Fibroblast of skin of right quadriceps (primary cell): ENCODE data around the gene CREM.

Experiments
- DNase-seq: peaks from one replicate; pipeline ENCODE4 v3.0.0-alpha.2; 2013

The CREM gene

GRCh38 chr10:35136263-35136815 is 9.7 kb downstream of the CREM start:
- no peak for DNase-seq

- no peak for DNase-seq
Measured at GRCh38 chr10:35140126-35140525, 13.5 kb downstream of the CREM start.

- DNase-seq: no peak
Measured at GRCh38 chr10:35140727-35141126, 14.1 kb downstream of the CREM start.

- no peak for DNase-seq
Measured at GRCh38 chr10:35150308-35150707, 23.7 kb downstream of the CREM start.

- no peak for DNase-seq
Measured at GRCh38 chr10:35152992-35153391, 26.3 kb downstream of the CREM start.

GRCh38 chr10:35153716-35154115 is 27.1 kb downstream of the CREM start:
- no peak for DNase-seq

GRCh38 chr10:35160743-35161142 is 34.1 kb downstream of the CREM start:
- no peak for DNase-seq

GRCh38 chr10:35161906-35162305 is 35.3 kb downstream of the CREM start:
- no peak for DNase-seq

GRCh38 chr10:35165136-35165535 is 38.5 kb downstream of the CREM start:
- no peak for DNase-seq

- DNase-seq: no peak
Measured at GRCh38 chr10:35165811-35166210, 39.2 kb downstream of the CREM start.

- no peak for DNase-seq
Measured at GRCh38 chr10:35166607-35167006, 40.0 kb downstream of the CREM start.

GRCh38 chr10:35167342-35167741 is 40.7 kb downstream of the CREM start:
- DNase-seq: no peak

GRCh38 chr10:35172146-35172545 is 45.5 kb downstream of the CREM start:
- DNase-seq: no peak

- DNase-seq: peak; percentile 47
Measured at GRCh38 chr10:35172574-35172973, 45.9 kb downstream of the CREM start.

GRCh38 chr10:35178331-35178730 is 51.7 kb downstream of the CREM start:
- DNase-seq: no peak

- DNase-seq: no peak
Measured at GRCh38 chr10:35182631-35183510, 56.2 kb downstream of the CREM start.

- DNase-seq: no peak
Measured at GRCh38 chr10:35184527-35185171, 58.0 kb downstream of the CREM start.

GRCh38 chr10:35185260-35186034 is 58.8 kb downstream of the CREM start:
- no peak for DNase-seq

GRCh38 chr10:35188954-35189353 is 62.3 kb downstream of the CREM start:
- no peak for DNase-seq

GRCh38 chr10:35191523-35191922 is 64.9 kb downstream of the CREM start:
- no peak for DNase-seq

GRCh38 chr10:35192645-35193249 is 66.1 kb downstream of the CREM start:
- DNase-seq: no peak

- peak; percentile 30 for DNase-seq
Measured at GRCh38 chr10:35194471-35194870, 67.8 kb downstream of the CREM start.

GRCh38 chr10:35194906-35195305 is 68.3 kb downstream of the CREM start:
- peak; percentile 47 for DNase-seq
